Measurements from ENCODE around the gene MYO5A.

MYO5A gene

GRCh38 chr15:52334491-52335160, 194.1 kb downstream of the MYO5A start:
- peaks cover 7 to 9% of the 10 kb centered on the region in 2 donors for H3K36me3 ChIP-seq (ENCODE audit: control insufficient read depth in 2 of 2, insufficient read depth in 2 of 2, low read length in 2 of 2)
- H3K4me1 ChIP-seq (ENCODE audit: control insufficient read depth, insufficient read depth, low read length), result no peaks in the 10 kb centered on the region
- H3K27ac ChIP-seq (ENCODE audit: low read length), result no peak overlapping the region
- no peak overlapping the region for H3K4me3 ChIP-seq (ENCODE audit: low read length in 2 of 2)
- no peak overlapping the region for H3K9ac ChIP-seq (ENCODE audit: low read length in 2 of 2)
- H3K9me3 ChIP-seq (ENCODE audit: control insufficient read depth in 2 of 2, low read length in 2 of 2), result no peaks in the 10 kb centered on the region
- no peaks in the 10 kb centered on the region for H3K27me3 ChIP-seq (ENCODE audit: control insufficient read depth in 1 of 2, insufficient read depth in 2 of 2, low read length in 2 of 2)

GRCh38 chr15:52331490-52332240, 197.0 kb downstream of the MYO5A start:
- H3K27me3 ChIP-seq (ENCODE audit: control insufficient read depth in 1 of 2, insufficient read depth in 2 of 2, low read length in 2 of 2), result no peaks in the 10 kb centered on the region
- H3K4me1 ChIP-seq (ENCODE audit: control insufficient read depth, insufficient read depth, low read length), result no peaks in the 10 kb centered on the region
- peaks cover 14 to 16% of the 10 kb centered on the region in 2 donors for H3K36me3 ChIP-seq (ENCODE audit: control insufficient read depth in 2 of 2, insufficient read depth in 2 of 2, low read length in 2 of 2)
- H3K9ac ChIP-seq (ENCODE audit: low read length in 2 of 2), result no peak overlapping the region
- H3K9me3 ChIP-seq (ENCODE audit: control insufficient read depth in 2 of 2, low read length in 2 of 2), result no peaks in the 10 kb centered on the region
- no peak overlapping the region for H3K4me3 ChIP-seq (ENCODE audit: low read length in 2 of 2)
- no peak overlapping the region for H3K27ac ChIP-seq (ENCODE audit: low read length)

- Histone ChIP-seq H3K9ac (ENCODE audit: low read length in 2 of 2) (no peak overlapping the region), H3K27me3 (ENCODE audit: control insufficient read depth in 1 of 2, insufficient read depth in 2 of 2, low read length in 2 of 2) (no peaks in the 10 kb centered on the region), H3K27ac (ENCODE audit: low read length) (no peak overlapping the region), H3K36me3 (ENCODE audit: control insufficient read depth in 2 of 2, insufficient read depth in 2 of 2, low read length in 2 of 2) (peaks cover 15 to 19% of the 10 kb centered on the region in 2 donors), H3K4me1 (ENCODE audit: control insufficient read depth, insufficient read depth, low read length) (no peaks in the 10 kb centered on the region), H3K9me3 (ENCODE audit: control insufficient read depth in 2 of 2, low read length in 2 of 2) (no peaks in the 10 kb centered on the region), H3K4me3 (ENCODE audit: low read length in 2 of 2) (no peak overlapping the region)
These were observed 198.7 kb downstream of the MYO5A start for GRCh38 chr15:52329987-52330386.

- Histone ChIP-seq H3K27me3 (ENCODE audit: control insufficient read depth in 1 of 2, insufficient read depth in 2 of 2, low read length in 2 of 2) (no peaks in the 10 kb centered on the region), H3K9ac (ENCODE audit: low read length in 2 of 2) (no peak overlapping the region), H3K9me3 (ENCODE audit: control insufficient read depth in 2 of 2, low read length in 2 of 2) (no peaks in the 10 kb centered on the region), H3K36me3 (ENCODE audit: control insufficient read depth in 2 of 2, insufficient read depth in 2 of 2, low read length in 2 of 2) (peaks cover 11 to 14% of the 10 kb centered on the region in 2 donors), H3K4me1 (ENCODE audit: control insufficient read depth, insufficient read depth, low read length) (no peaks in the 10 kb centered on the region), H3K27ac (ENCODE audit: low read length) (no peak overlapping the region), H3K4me3 (ENCODE audit: low read length in 2 of 2) (no peak overlapping the region)
These were observed 199.5 kb downstream of the MYO5A start for GRCh38 chr15:52329150-52329549.

GRCh38 chr15:52328680-52329079, 200.0 kb downstream of the MYO5A start:
- H3K27ac ChIP-seq (ENCODE audit: low read length), result no peak overlapping the region
- H3K4me1 ChIP-seq (ENCODE audit: control insufficient read depth, insufficient read depth, low read length), result no peaks in the 10 kb centered on the region
- no peaks in the 10 kb centered on the region for H3K27me3 ChIP-seq (ENCODE audit: control insufficient read depth in 1 of 2, insufficient read depth in 2 of 2, low read length in 2 of 2)
- H3K9ac ChIP-seq (ENCODE audit: low read length in 2 of 2), result no peak overlapping the region
- no peaks in the 10 kb centered on the region for H3K9me3 ChIP-seq (ENCODE audit: control insufficient read depth in 2 of 2, low read length in 2 of 2)
- H3K4me3 ChIP-seq (ENCODE audit: low read length in 2 of 2), result no peak overlapping the region
- H3K36me3 ChIP-seq (ENCODE audit: control insufficient read depth in 2 of 2, insufficient read depth in 2 of 2, low read length in 2 of 2), result peaks cover 11 to 14% of the 10 kb centered on the region in 2 donors

GRCh38 chr15:52326756-52327155, 201.9 kb downstream of the MYO5A start:
- no peak overlapping the region for H3K27ac ChIP-seq (ENCODE audit: low read length)
- no peaks in the 10 kb centered on the region for H3K27me3 ChIP-seq (ENCODE audit: control insufficient read depth in 1 of 2, insufficient read depth in 2 of 2, low read length in 2 of 2)
- H3K4me3 ChIP-seq (ENCODE audit: low read length in 2 of 2), result no peak overlapping the region
- H3K4me1 ChIP-seq (ENCODE audit: control insufficient read depth, insufficient read depth, low read length), result no peaks in the 10 kb centered on the region
- no peak overlapping the region for H3K9ac ChIP-seq (ENCODE audit: low read length in 2 of 2)
- H3K36me3 ChIP-seq (ENCODE audit: control insufficient read depth in 2 of 2, insufficient read depth in 2 of 2, low read length in 2 of 2), result peaks cover 14 to 16% of the 10 kb centered on the region in 2 donors
- H3K9me3 ChIP-seq (ENCODE audit: control insufficient read depth in 2 of 2, low read length in 2 of 2), result no peaks in the 10 kb centered on the region

GRCh38 chr15:52324109-52324508, 204.6 kb downstream of the MYO5A start:
- Histone ChIP-seq H3K36me3 (ENCODE audit: control insufficient read depth in 2 of 2, insufficient read depth in 2 of 2, low read length in 2 of 2) (peaks cover 23 to 25% of the 10 kb centered on the region in 2 donors), H3K4me1 (ENCODE audit: control insufficient read depth, insufficient read depth, low read length) (no peaks in the 10 kb centered on the region), H3K9me3 (ENCODE audit: control insufficient read depth in 2 of 2, low read length in 2 of 2) (no peaks in the 10 kb centered on the region), H3K9ac (ENCODE audit: low read length in 2 of 2) (no peak overlapping the region), H3K4me3 (ENCODE audit: low read length in 2 of 2) (no peak overlapping the region), H3K27me3 (ENCODE audit: control insufficient read depth in 1 of 2, insufficient read depth in 2 of 2, low read length in 2 of 2) (no peaks in the 10 kb centered on the region), H3K27ac (ENCODE audit: low read length) (no peak overlapping the region)

- peaks cover 29 to 30% of the 10 kb centered on the region in 2 donors for H3K36me3 ChIP-seq (ENCODE audit: control insufficient read depth in 2 of 2, insufficient read depth in 2 of 2, low read length in 2 of 2)
These were observed 209.8 kb downstream of the MYO5A start for GRCh38 chr15:52318729-52319500.

GRCh38 chr15:52317688-52318087, 211.0 kb downstream of the MYO5A start:
- H3K4me1 ChIP-seq (ENCODE audit: control insufficient read depth, insufficient read depth, low read length), result no peaks in the 10 kb centered on the region

More at GRCh38 chr15:52318729-52319500, 209.8 kb downstream of the MYO5A start:
- no peaks in the 10 kb centered on the region for H3K27me3 ChIP-seq (ENCODE audit: control insufficient read depth in 1 of 2, insufficient read depth in 2 of 2, low read length in 2 of 2)
- H3K27ac ChIP-seq (ENCODE audit: low read length), result no peak overlapping the region
- H3K4me3 ChIP-seq (ENCODE audit: low read length in 2 of 2), result no peak overlapping the region
- H3K4me1 ChIP-seq (ENCODE audit: control insufficient read depth, insufficient read depth, low read length), result no peaks in the 10 kb centered on the region
- no peak overlapping the region for H3K9ac ChIP-seq (ENCODE audit: low read length in 2 of 2)
- H3K9me3 ChIP-seq (ENCODE audit: control insufficient read depth in 2 of 2, low read length in 2 of 2), result no peaks in the 10 kb centered on the region

GRCh38 chr15:52317022-52317421, 211.7 kb downstream of the MYO5A start:
- H3K9ac ChIP-seq (ENCODE audit: low read length in 2 of 2), result no peak overlapping the region
- peaks cover 32 to 36% of the 10 kb centered on the region in 2 donors for H3K36me3 ChIP-seq (ENCODE audit: control insufficient read depth in 2 of 2, insufficient read depth in 2 of 2, low read length in 2 of 2)
- no peaks in the 10 kb centered on the region for H3K9me3 ChIP-seq (ENCODE audit: control insufficient read depth in 2 of 2, low read length in 2 of 2)
- H3K4me3 ChIP-seq (ENCODE audit: low read length in 2 of 2), result no peak overlapping the region
- no peaks in the 10 kb centered on the region for H3K27me3 ChIP-seq (ENCODE audit: control insufficient read depth in 1 of 2, insufficient read depth in 2 of 2, low read length in 2 of 2)
- H3K4me1 ChIP-seq (ENCODE audit: control insufficient read depth, insufficient read depth, low read length), result no peaks in the 10 kb centered on the region
- H3K27ac ChIP-seq (ENCODE audit: low read length), result no peak overlapping the region

More at GRCh38 chr15:52317688-52318087, 211.0 kb downstream of the MYO5A start:
- Histone ChIP-seq H3K27me3 (ENCODE audit: control insufficient read depth in 1 of 2, insufficient read depth in 2 of 2, low read length in 2 of 2) (no peaks in the 10 kb centered on the region), H3K4me3 (ENCODE audit: low read length in 2 of 2) (no peak overlapping the region), H3K27ac (ENCODE audit: low read length) (no peak overlapping the region), H3K36me3 (ENCODE audit: control insufficient read depth in 2 of 2, insufficient read depth in 2 of 2, low read length in 2 of 2) (peaks cover 33 to 34% of the 10 kb centered on the region in 2 donors), H3K9ac (ENCODE audit: low read length in 2 of 2) (no peak overlapping the region), H3K9me3 (ENCODE audit: control insufficient read depth in 2 of 2, low read length in 2 of 2) (no peaks in the 10 kb centered on the region)
